GM19452 (cell line): ENCODE results near the gene TAS2R5.
"Not testable (repeated sequence)": the region's sequence is repeated elsewhere in the genome, so short reads cannot be mapped to it uniquely, and the experiment has no call there.

Source experiments
- ATAC-seq: cut with Tn5 transposase; IDR thresholded peaks from one replicate; pipeline ENCODE4 v1.9.1; 2021; ENCODE audit not compliant: unreplicated experiment

TAS2R5 gene, protein sequence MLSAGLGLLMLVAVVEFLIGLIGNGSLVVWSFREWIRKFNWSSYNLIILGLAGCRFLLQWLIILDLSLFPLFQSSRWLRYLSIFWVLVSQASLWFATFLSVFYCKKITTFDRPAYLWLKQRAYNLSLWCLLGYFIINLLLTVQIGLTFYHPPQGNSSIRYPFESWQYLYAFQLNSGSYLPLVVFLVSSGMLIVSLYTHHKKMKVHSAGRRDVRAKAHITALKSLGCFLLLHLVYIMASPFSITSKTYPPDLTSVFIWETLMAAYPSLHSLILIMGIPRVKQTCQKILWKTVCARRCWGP

DNA sequence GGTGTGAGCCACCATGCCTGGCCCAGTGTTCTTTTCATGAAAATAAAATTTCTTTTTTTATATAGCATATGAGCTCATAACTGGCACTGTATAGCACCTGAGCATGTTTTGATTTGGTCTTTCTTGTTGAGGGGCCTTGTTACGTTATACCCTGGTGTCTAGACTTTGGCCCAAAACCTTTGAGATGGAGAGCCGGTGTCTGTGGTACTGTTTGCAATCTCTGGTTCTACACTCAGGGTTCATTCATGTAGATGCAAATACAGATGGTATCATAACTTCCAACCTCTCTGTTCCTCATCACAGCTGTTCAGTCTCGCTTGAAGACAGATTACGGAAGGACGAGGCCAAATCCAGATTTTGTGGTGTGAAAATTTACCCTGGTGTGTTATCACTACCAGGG lies at the start of gene TAS2R5:
Gene TAS2R5 (plus strand): TSS at position 301 of the 400 bp plus-strand sequence. CDS start 145 bp downstream, outside the sequence.
- no peak for ATAC-seq

DNA sequence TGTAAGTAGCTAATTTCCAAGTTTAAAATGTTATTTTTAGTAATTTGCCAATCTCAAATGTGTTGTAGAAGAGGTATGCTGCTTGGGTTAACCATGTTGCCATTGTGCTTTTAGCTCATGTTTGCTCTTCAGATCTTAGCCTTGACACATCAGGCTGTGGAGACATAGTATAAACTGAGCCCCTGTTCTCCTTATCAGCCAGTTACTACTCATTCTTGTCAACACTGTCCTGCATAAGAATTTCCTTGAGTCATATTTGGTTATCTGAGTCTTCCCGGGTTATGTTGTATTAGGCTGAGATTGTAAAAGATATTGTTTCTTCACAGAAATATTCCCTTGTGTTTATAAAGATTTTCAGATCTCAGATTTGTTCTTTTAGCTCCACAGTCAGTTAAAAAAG lies 47.8 kb upstream of the TAS2R5 start:
- ATAC-seq, result no peak

DNA sequence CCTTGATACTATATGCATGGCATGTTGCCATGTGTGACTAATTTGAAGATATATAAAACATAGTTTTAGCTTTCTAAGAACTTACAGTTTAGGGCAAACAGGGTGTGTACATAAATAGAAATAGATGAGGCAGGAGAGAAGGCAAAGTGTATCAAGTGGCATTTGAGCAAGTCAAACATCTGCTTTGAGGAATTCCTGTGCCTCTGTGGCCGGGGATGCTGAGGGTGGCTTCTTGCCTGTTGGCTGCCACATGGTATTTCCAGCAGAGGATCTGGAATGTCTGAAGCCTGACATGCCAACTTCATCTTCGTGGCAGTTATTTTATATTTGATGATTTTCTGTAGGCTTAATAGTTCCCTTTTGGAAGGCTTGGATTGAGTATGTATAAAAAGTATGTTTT lies 45.9 kb upstream of the TAS2R5 start:
- no peak for ATAC-seq

DNA sequence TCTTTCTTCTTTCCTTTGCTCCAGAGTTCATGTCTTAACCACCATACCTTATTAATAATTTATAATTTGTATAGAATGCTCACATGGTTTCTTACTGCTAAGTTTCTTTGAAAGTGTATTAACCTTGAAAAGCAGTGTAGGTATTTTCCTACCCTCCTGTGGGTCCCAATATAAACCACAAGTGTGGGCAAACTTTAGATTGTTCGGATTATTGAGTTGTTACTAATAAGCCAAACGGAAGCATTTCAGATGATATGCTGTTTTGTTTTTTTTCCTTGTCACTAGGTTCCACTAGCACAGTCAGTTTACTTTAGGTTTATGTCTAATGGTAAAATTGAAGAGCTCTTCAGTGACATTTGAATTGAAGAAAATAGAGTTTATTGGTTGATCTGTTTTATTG lies 41.6 kb upstream of the TAS2R5 start:
- no peak for ATAC-seq

DNA sequence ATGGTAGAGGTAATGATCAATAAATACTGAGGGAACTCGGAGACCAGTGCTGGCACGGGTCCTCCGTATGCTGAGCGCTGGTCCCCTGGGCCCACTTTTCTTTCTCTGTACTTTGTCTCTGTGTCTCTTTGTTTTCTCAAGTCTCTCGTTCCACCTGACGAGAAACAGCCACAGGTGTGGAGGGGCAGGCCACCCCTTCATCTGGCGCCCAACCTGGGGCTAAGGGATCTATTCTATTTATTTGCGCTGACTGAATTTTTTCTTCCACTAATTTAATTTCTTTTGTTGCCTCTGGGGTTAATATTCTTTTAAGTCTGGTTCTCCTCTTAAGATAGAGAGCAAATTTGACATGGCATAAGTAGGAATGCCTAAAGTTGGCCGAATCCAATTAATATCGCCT lies 38.1 kb upstream of the TAS2R5 start:
- not testable (repeated sequence) for ATAC-seq

DNA sequence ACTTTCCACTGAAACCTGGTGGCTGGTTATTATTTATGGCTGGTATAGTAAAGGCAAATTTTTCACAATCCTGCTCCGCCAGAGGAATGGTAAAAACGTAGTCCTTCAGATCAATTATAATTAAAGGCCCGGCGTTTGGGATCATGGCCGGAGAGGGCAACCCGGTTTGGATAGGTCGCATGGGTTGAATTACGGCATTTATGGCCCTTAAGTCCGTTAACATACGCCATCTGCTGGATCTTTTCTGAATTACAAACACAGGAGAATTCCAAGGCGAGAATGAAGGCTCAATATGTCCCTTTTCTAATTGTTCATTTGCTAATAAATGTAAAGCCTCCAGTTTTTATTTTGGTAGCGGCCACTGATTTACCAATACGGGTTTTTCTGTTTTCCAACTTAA lies 37.4 kb upstream of the TAS2R5 start:
- no peak for ATAC-seq

DNA sequence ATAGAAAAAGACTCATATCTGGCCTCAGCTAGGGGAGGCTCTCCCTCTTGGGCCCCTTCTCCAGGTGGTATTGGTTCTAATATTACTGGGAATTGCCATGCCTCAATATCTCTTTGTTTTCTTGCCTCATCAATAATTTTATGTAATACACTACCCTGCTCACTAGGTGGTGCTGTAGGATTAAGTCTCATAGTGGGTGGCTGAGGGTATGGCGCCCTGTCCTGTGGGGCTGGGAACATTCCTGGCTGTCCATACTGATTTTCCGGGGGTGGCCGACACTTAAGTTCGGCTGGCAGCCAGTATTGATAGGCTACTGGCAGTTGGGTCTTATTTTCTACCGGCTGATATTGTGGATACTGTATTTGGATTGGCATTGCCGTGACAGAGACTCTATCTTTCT lies 35.1 kb upstream of the TAS2R5 start:
- ATAC-seq, result no peak

DNA sequence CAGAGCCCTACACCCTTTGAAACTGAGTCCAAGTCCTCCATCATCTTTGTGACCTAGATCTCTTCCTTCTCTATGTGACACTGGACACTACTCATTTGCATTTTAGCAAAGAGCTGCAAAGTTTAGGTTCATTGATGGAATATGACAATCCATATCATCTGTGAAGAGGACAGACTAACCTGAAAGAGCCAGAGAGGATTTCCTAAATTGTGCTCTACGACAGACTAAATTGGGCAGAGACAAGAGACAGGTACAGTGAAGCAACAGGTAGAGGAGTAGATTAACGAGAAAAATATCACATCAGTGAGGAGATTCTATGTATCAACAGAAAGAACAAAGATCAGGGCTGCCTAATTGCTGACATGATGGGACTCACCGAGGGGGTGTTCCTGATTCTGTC lies 26.2 kb upstream of the TAS2R5 start, which contains the start of gene TAS2R3:
Gene TAS2R3 (plus strand): TSS at position 301 of the 400 bp plus-strand sequence. CDS start 62 bp downstream, at position 363.
- ATAC-seq, result no peak

DNA sequence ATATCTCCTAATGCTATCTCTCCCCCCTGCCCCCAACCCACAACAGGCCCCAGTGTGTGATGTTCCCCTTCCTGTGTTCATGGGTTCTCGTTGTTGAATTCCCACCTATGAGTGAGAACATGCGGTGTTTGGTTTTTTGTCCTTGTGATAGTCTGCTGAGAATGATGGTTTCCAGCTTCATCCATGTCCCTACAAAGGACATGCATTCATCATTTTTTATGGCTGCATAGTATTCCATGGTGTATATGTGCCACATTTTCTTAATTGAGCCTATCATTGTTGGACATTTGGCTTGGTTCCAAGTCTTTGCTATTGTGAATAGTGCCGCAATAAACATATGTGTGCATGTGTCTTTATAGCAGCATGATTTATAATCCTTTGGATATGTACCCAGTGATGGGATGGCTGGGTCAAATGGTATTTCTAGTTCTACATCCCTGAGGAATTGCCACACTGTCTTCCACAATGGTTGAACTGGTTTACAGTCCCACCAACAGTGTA lies 19.9 kb upstream of the TAS2R5 start:
- not testable (repeated sequence) for ATAC-seq

DNA sequence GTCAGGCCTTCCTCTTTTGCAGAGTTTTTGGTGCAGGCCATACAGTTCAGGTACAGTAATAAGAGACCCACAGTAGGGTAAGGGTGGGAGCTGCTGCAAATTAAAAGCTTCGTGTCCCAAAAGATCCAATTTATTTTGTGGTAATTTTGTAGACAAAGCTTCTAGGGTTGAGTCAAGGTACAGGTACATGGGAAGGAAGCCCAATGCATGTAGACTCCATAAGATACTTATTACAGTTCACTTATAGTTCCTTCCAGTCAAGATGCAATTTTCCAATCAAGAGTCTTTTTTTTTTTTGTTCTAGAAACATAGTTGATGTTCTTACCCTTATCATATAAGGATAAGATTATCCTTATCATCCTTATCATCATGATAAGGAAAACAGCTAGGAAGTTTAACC lies 13.6 kb upstream of the TAS2R5 start, which contains the start of gene TAS2R4:
Gene TAS2R4 (plus strand): TSS at position 301 of the 400 bp plus-strand sequence. CDS start 1,815 bp downstream, outside the sequence.
- ATAC-seq, result no peak

DNA sequence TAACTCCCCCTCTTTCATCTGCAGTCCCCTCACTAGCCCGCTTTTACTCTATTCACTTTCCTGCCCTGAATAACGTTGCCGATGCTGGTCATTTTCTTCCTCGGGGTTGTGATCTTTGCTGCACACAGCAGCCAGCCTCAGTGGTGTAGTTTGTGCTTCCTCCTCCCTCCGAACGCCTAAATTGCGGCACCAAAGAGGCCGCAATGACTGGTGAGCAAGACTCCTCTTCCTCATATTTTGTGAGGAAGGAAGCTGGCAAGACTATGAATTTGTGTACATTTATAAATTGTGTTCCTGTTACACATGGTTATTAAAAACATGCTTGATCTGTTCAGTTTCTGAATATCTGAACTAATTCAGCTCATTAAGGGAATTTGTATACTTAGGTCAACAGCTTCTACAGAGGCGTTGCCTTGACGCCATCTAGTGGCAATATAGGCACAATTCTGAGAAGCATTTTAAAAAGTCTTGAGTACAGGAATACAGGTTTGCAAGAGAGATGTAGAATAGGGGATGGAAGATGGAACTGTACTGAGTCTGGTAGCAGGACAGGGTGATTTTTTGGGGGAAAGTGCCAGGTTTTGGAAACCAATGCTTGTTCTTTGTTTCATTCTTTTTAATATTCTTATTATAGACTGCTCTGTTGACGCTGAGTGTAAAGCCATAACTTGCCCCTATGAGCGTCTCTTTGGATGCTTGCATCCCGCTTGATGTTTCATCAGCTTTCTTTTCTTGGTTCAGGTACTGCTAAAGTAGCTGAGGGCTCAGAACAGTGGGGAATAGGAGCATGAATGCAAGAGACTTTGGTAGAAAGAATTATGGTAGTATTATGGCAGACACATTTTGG lies 4.1 kb upstream of the TAS2R5 start:
- ATAC-seq, result peak; percentile 74

DNA sequence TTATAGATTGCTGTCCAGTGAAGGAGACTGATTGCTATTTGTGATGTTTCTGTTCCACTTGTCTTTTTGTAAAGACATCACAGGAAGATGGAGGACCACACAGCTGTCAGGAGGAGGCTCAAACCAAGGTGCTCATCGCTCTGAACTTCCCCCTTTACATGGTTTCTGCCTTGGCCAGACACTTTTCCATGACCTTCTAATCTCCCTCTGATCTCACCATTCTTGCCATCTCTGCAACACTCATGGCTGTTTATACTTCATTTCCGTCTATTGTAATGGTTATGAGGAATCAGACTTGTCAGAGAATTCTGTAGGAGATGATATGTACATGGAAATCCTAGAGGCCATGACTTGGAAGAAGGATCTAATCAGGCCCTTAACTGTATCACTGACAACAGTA lies 1.7 kb upstream of the TAS2R5 start:
- no peak for ATAC-seq

DNA sequence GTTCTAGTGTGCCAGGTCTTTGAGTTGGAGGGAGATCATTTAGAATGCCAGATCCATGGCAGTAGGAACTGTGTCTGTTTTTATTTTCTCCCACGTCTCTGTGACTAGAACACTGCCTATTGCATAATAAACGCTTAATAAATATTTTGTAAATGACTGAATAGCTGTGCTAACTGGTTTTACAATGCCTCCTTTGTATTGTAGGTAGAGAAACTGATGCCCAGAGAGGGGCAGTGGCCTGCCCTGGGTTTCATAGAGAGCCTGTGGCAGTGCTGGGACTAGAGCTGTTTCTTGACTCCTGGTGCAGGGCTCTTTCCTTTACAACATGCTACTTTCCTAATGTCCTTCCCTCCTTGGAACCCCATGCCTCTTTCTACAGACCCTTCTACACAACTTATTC lies 2.5 kb downstream of the TAS2R5 start:
- ATAC-seq, result no peak

DNA sequence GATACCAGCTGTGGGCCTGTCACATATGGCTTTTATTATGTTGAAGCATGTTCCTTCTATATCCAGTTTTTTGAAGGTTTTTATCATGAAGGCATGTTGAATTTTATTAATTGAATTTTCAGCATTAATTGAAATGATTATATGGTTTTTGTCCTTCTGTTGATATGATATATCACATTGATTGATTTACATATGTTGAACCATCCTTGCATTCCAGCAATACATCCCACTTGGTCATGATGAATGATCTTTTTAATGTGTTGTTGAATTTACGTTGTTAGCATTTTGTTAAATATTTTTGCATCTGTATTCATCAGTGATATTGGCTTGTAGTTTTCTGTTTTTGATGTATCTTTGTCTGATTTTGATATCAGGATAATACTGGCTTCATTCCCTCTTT lies 30.1 kb downstream of the TAS2R5 start:
- no peak for ATAC-seq

DNA sequence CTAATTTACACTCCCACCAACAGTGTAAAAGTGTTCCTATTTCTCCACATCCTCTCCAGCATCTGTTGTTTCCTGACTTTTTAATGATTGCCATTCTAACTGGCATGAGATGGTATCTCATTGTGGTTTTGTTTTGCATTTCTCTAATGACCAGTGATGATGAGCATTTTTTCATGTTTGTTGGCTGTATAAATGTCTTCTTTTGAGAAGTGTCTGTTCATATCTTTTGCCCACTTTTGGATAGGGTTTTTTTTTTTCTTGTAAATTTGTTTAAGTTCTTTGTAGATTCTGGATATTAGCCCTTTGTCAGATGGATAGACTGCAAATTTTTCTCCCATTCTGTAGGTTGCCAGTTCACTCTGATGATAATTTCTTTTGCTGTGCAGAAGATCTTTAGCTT lies 32.4 kb downstream of the TAS2R5 start:
- not testable (repeated sequence) for ATAC-seq

DNA sequence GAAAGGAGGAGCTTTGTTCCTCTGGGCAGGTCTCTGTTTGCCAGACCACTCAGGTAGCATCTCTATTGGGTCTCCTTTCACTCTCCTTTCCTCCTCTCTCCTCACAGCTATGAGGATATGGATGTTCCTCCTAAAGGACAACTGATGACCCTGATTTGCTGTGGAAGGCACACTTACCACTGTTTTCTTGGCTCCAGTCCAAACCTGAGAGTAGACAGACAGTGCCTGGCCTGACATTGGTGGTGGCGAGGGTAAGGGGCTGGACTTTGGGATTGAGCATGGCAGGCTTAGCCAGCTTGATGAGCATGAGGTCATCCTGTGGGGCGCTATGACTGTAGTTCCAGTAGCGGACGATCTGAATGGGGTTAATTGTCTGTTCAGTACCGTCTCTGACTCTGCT lies 47.7 kb downstream of the TAS2R5 start:
- no peak for ATAC-seq

DNA sequence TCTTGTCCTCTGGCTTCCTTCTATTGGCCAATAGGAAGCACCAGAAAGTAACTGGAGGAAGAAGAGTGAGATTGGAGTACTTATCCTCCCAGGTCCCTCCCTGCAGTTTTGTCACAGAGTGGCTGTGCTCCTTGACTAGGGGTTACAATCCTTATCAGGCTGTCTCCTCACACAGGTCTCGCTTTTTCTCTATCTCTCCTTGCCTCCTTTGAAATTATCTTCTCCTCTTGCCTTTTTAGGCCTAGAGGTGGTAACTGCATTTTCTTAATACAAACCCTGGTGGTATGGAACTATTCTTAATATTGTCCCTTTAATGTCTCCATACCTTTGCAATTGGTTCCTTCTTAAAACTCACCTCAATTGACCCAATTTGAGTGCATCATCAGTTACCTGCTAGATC lies 48.6 kb downstream of the TAS2R5 start:
- no peak for ATAC-seq

DNA sequence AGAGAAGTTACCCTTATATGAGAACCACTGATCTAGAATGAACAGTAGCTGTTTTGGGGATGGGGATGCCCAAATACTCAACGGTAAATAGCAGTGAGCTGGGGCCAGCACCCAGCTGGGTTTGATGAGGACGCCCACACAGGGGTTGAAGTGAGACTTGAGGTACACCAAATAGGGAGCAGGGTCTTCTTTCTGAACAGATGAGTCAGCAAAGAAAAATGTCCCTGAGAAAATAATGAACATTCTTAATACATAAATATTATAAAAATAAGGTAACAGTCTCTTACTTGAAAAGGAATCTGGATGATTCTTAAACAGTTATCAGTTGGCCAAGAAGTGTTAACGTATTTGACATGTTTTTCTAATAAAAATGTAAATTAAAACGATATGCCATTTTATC lies 49.2 kb downstream of the TAS2R5 start:
- ATAC-seq, result no peak

DNA sequence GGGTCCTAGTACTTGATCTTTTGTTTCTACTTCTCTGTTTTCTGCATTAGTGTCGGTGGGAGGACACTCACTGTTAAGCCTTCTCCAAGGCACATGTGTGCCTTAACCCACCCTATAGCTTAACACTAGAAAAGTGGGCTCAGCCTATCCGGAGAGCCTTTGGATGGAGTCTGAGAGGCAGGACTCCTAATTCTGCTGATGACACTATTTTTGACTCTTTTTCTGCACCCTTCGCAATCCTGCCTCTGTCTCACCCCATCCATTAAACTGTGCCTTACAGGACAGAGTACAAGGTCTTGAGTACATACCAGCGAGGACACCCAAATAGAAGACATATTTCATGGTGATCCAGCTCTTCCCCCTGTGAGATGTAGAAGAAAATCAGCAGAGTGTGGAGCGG lies 50.7 kb downstream of the TAS2R5 start:
- ATAC-seq, result no peak
